SU-DHL-6 (cell line): ENCODE data around the gene FAM83G.

Experiments
- CTCF ChIP-seq: fragments of 200-600 bp; sonication (generic); IDR thresholded peaks from one replicate; pipeline ENCODE4 v1.5.1; 2017; ENCODE audit warnings: antibody characterized with exemption, mild to moderate bottlenecking, low read length, moderate library complexity; ENCODE audit not compliant: insufficient read depth, poor library complexity, severe bottlenecking
- EZH2phosphoT487 ChIP-seq: fragments of 200-600 bp; sonication (generic), shearing (Covaris generic); conservative IDR thresholded peaks from 2 replicates; pipeline ENCODE4 v1.6.1; 2018; ENCODE audit warnings: mild to moderate bottlenecking, antibody characterized with exemption, low read length, moderate library complexity, mixed read lengths

GRCh38 chr17:18984273-18985114, 20.1 kb downstream of the FAM83G start:
- TF ChIP-seq CTCF (no peak), EZH2phosphoT487 (no peak)
